ENCODE data around the gene ZNF618. TPM values are rescaled to one million over a fixed set of nuclear protein-coding genes. Genes with fewer than 3 reads are reported as not detected.

The ZNF618 gene
- total RNA-seq, 4 donors from 2014 or later: 2.1 to 6.2 (median 4.1) TPM

GRCh38 chr9:114048533-114049415, 172.7 kb downstream of the ZNF618 start:
- TF ChIP-seq, protein P1, sequence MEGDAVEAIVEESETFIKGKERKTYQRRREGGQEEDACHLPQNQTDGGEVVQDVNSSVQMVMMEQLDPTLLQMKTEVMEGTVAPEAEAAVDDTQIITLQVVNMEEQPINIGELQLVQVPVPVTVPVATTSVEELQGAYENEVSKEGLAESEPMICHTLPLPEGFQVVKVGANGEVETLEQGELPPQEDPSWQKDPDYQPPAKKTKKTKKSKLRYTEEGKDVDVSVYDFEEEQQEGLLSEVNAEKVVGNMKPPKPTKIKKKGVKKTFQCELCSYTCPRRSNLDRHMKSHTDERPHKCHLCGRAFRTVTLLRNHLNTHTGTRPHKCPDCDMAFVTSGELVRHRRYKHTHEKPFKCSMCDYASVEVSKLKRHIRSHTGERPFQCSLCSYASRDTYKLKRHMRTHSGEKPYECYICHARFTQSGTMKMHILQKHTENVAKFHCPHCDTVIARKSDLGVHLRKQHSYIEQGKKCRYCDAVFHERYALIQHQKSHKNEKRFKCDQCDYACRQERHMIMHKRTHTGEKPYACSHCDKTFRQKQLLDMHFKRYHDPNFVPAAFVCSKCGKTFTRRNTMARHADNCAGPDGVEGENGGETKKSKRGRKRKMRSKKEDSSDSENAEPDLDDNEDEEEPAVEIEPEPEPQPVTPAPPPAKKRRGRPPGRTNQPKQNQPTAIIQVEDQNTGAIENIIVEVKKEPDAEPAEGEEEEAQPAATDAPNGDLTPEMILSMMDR (IDR thresholded peaks at IDR 0.05): no peak
- TF ChIP-seq POLR2AphosphoS5 (IDR thresholded peaks at IDR 0.05) (no peak), POLR2A (IDR thresholded peaks at IDR 0.05) (no peak), EP300 (IDR thresholded peaks at IDR 0.05) (no peak)
- H3K36me3 ChIP-seq: peaks cover 0 to 49% of the 10 kb centered on the region in 2 donors

DNA sequence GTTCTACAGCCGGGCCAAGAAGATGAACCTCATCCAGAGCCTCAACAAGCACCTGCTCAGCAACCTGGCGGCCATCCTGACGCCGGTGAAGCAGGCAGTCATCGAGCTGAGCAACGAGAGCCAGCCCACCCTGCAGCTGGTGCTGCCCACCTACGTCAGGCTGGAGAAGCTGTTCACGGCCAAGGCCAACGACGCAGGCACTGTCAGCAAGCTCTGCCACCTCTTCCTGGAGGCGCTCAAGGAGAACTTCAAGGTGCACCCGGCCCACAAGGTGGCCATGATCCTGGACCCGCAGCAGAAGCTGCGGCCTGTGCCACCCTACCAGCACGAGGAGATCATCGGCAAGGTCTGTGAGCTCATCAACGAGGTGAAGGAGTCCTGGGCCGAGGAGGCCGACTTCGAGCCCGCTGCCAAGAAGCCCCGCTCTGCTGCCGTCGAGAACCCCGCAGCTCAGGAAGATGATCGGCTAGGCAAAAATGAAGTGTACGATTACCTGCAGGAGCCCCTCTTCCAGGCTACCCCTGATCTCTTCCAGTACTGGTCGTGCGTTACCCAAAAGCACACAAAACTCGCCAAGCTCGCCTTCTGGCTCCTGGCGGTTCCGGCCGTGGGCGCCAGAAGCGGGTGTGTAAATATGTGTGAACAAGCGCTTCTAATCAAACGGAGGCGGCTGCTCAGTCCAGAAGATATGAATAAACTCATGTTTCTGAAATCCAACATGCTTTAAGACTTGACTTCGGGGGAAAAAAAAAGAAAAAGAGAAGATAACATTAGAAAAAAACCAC, 173.5 kb downstream of the ZNF618 start:
- no peak overlapping the region for H3K4me3 ChIP-seq
- H3K27ac ChIP-seq: no peak overlapping the region
- WGBS, 2 donors (ENCODE audit: low coverage in 1 of 2): 91 to 100% methylated on average over 3 to 12 of the region's 40 CpGs
- H3K4me1 ChIP-seq: no peaks in the 10 kb centered on the region
- H3K9me3 ChIP-seq: no peaks in the 10 kb centered on the region
- peaks cover 0 to 49% of the 10 kb centered on the region in 2 donors for H3K36me3 ChIP-seq
- no peaks in the 10 kb centered on the region for H3K27me3 ChIP-seq
- TF ChIP-seq, protein P1 (IDR thresholded peaks at IDR 0.05): no peak
- TF ChIP-seq POLR2AphosphoS5 (IDR thresholded peaks at IDR 0.05) (no peak), EP300 (IDR thresholded peaks at IDR 0.05) (no peak), POLR2A (IDR thresholded peaks at IDR 0.05) (no peak)
- no peak for ATAC-seq

More at GRCh38 chr9:114048533-114049415, 172.7 kb downstream of the ZNF618 start:
- no peaks in the 10 kb centered on the region for H3K27me3 ChIP-seq
- WGBS, 2 donors (ENCODE audit: low coverage in 1 of 2): 96% methylated on average over 14 of the region's 44 CpGs; no CpG with 5 or more reads in 1 of the 2 donors
- no peaks in the 10 kb centered on the region for H3K9me3 ChIP-seq
- ATAC-seq: no peak
- no peaks in the 10 kb centered on the region for H3K4me1 ChIP-seq
- H3K27ac ChIP-seq: no peak overlapping the region
- H3K4me3 ChIP-seq: no peak overlapping the region

- Histone ChIP-seq H3K4me1 (no peaks in the 10 kb centered on the region), H3K36me3 (peaks cover 0 to 49% of the 10 kb centered on the region in 2 donors), H3K27ac (no peak overlapping the region), H3K9me3 (no peaks in the 10 kb centered on the region), H3K4me3 (no peak overlapping the region), H3K27me3 (no peaks in the 10 kb centered on the region)
- no peak for ATAC-seq
- WGBS, 2 donors (ENCODE audit: low coverage in 1 of 2): 86 to 87% methylated on average over 3 to 10 of the region's 11 CpGs
- TF ChIP-seq EP300 (IDR thresholded peaks at IDR 0.05) (no peak), POLR2A (IDR thresholded peaks at IDR 0.05) (no peak), POLR2AphosphoS5 (IDR thresholded peaks at IDR 0.05) (no peak)
- TF ChIP-seq, protein P1 (IDR thresholded peaks at IDR 0.05): no peak
Measured at GRCh38 chr9:114050226-114050568, 174.1 kb downstream of the ZNF618 start.

DNA sequence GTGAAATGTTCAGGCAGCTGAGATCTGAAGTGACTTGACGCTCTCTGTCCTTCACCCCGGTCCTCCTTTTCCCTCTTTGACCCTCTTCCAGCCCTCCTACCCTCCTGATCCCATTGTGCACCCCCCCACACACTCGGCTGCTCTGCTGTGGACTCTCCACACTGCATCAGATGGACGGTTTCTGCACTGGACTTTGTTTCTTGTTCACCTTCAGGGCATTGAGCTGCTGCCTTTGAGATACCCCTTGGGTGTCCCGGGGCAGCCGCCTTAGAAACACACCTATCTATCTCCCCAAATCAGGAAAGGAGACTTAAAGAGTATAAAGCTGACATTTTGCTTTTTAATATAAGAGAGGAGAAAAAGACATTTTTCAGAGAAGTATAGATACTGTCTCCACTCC, 174.5 kb downstream of the ZNF618 start:
- no peaks in the 10 kb centered on the region for H3K27me3 ChIP-seq
- H3K9me3 ChIP-seq: no peaks in the 10 kb centered on the region
- ATAC-seq: no peak
- no peak for TF ChIP-seq EP300 (IDR thresholded peaks at IDR 0.05)
- no peak for TF ChIP-seq POLR2AphosphoS5 (IDR thresholded peaks at IDR 0.05)
- TF ChIP-seq, protein P1 (IDR thresholded peaks at IDR 0.05): no peak
- no peak for TF ChIP-seq POLR2A (IDR thresholded peaks at IDR 0.05)
- H3K36me3 ChIP-seq: peaks cover 0 to 49% of the 10 kb centered on the region in 2 donors
- no peaks in the 10 kb centered on the region for H3K4me1 ChIP-seq
- 89 to 93% methylated on average over 4 to 5 of the region's 6 CpGs for WGBS, 2 donors (ENCODE audit: low coverage in 1 of 2)
- no peak overlapping the region for H3K4me3 ChIP-seq
- H3K27ac ChIP-seq: no peak overlapping the region
